K562 (cell line): Measurements from ENCODE around the gene CLEC19A. TPM values are rescaled to one million over a fixed set of nuclear protein-coding genes. Genes with fewer than 3 reads are reported as not detected.

Experiments
- BMI1 ChIP-seq: fragments of 150-350 bp; IDR thresholded peaks from 2 replicates; pipeline ENCODE4 v1.6.1; 2014; ENCODE audit warnings: low read length
- CSDE1 ChIP-seq, 2 experiments: fragments of 450-650 bp; IDR thresholded peaks; 2 replicates each; pipeline ENCODE4 v1.6.1; 2016; ENCODE audit warnings: mild to moderate bottlenecking in 1 of 2
- DIDO1 ChIP-seq: fragments of 450-650 bp; IDR thresholded peaks from 2 replicates; pipeline ENCODE4 v1.6.1; 2016; ENCODE audit warnings: low read depth, missing biosample characterization, missing genetic modification characterization
- EHMT2 ChIP-seq: fragments of 450-650 bp; IDR thresholded peaks from 2 replicates; pipeline ENCODE4 v1.6.1; 2018; ENCODE audit warnings: antibody characterized with exemption
- EP300 ChIP-seq: IDR thresholded peaks from 2 replicates; pipeline ENCODE4 v1.6.1; 2012; ENCODE audit warnings: low read length, improper control_type of control experiment
- MAFF ChIP-seq: IDR thresholded peaks from 2 replicates; pipeline ENCODE4 v1.6.1; 2012; ENCODE audit warnings: low read length, improper control_type of control experiment
- MAFK ChIP-seq: IDR thresholded peaks from 2 replicates; pipeline ENCODE4 v1.6.1; 2011; ENCODE audit warnings: low read length, improper control_type of control experiment
- MCM2 ChIP-seq: fragments of 450-650 bp; IDR thresholded peaks from 2 replicates; pipeline ENCODE4 v1.6.1; 2017; ENCODE audit warnings: low read depth, mild to moderate bottlenecking
- NFE2 ChIP-seq: IDR thresholded peaks from 2 replicates; pipeline ENCODE4 v1.6.1; 2014; ENCODE audit warnings: antibody characterized with exemption, low read depth
- RBM17 ChIP-seq: fragments of 200-400 bp; formaldehyde crosslinking; IDR thresholded peaks from 2 replicates; pipeline ENCODE4 v1.6.1; 2017; ENCODE audit warnings: low read depth, mild to moderate bottlenecking, low read length, borderline replicate concordance
- ZNF184 ChIP-seq: sonication (generic); formaldehyde crosslinking; IDR thresholded peaks from 2 replicates; pipeline ENCODE4 v1.5.0; 2020; ENCODE audit warnings: missing genetic modification reagents
- ZNF507 ChIP-seq: conservative IDR thresholded peaks from 2 replicates; pipeline ENCODE4 v1.6.1; 2017; ENCODE audit warnings: missing genetic modification characterization, missing compliant biosample characterization
- polyA plus RNA-seq, 8 experiments: library from polyadenylated mRNA; depleted of rRNA in 4 of 8; stranded (reverse) in 5 of 8; unstranded in 3 of 8; fragments of >200 nt; fragmentation: Nextera tagmentation in 2 of 8; fragmentation: Illumina TruSeq in 1 of 8; extraction: Ambion mirVana in 2 of 8; extraction: Trizol in 1 of 8; gene quantifications; 2 replicates each; pipeline versions ENCODE4 v1.2.1 to v1.2.3, GENCODE V29; 2011 to 2014; ENCODE audit warnings: inconsistent platforms in 1 of 8, missing spikeins in 1 of 8
- total RNA-seq, 7 experiments: library from RNA; depleted of rRNA in 6 of 7; stranded (reverse); fragments of >200 nt in 6 of 7; fragmentation: Illumina TruSeq in 2 of 7; extraction: Trizol in 2 of 7; gene quantifications; 2 replicates each; pipeline versions ENCODE4 v1.2.1 to v1.2.3, GENCODE V29; 2011 to 2021; ENCODE audit warnings: low replicate concordance in 1 of 7
- TF ChIP-seq, protein P1 (sequence below): fragments of 250-450 bp; sonication (Bioruptor Pico); IDR thresholded peaks from 2 replicates; pipeline ENCODE4 v1.8.0; 2022; ENCODE audit warnings: moderate library complexity, mild to moderate bottlenecking, inconsistent platforms
- TF ChIP-seq, protein P2 (sequence below): fragments of 450-650 bp; IDR thresholded peaks from 2 replicates; pipeline ENCODE4 v1.6.1; 2016; ENCODE audit warnings: mild to moderate bottlenecking, moderate library complexity
- TF ChIP-seq, protein P3 (sequence below): fragments of 250-450 bp; sonication (Bioruptor Pico); IDR thresholded peaks from 2 replicates; pipeline ENCODE4 v1.5.0; 2021

The CLEC19A gene
- total and polyA plus RNA-seq, 9 of the 15 experiments (the other 6 are each of a cell fraction or from before 2014, with no cell fraction given), result not detected

DNA sequence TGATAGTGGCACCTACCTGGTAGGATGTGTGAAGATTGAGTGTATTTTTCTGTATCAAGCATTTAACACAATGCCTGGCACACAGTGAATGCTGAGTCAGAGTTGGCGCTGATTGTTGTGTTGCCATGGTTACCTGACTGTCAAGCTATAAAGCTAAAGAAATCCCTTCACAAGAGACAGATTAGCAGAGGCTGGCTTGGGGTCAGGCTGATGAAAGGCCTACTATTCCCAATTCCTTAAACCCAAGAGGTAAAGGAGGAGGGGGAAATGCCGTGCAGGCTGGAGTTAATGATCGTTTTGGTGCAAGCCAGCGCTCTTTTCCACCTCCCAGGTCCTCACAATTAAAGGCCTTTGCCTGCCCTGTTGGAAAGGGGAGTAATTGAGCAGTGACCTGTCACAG lies 5.9 kb downstream of the CLEC19A start (continued):
- TF ChIP-seq MAFF, result peak; percentile 34; the same call in 1 of the 2 replicates
- TF ChIP-seq, protein P1, sequence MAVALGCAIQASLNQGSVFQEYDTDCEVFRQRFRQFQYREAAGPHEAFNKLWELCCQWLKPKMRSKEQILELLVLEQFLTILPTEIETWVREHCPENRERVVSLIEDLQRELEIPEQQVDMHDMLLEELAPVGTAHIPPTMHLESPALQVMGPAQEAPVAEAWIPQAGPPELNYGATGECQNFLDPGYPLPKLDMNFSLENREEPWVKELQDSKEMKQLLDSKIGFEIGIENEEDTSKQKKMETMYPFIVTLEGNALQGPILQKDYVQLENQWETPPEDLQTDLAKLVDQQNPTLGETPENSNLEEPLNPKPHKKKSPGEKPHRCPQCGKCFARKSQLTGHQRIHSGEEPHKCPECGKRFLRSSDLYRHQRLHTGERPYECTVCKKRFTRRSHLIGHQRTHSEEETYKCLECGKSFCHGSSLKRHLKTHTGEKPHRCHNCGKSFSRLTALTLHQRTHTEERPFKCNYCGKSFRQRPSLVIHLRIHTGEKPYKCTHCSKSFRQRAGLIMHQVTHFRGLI (CRISPR knock-in tag), result no peak
- TF ChIP-seq EHMT2, result no peak
- TF ChIP-seq NFE2, result peak; percentile 50; the same call in 1 of the 2 replicates
- TF ChIP-seq MAFK, result 0 out of 2 replicates have a peak, but pooled peaks have one; percentile 22
- TF ChIP-seq, protein P2, sequence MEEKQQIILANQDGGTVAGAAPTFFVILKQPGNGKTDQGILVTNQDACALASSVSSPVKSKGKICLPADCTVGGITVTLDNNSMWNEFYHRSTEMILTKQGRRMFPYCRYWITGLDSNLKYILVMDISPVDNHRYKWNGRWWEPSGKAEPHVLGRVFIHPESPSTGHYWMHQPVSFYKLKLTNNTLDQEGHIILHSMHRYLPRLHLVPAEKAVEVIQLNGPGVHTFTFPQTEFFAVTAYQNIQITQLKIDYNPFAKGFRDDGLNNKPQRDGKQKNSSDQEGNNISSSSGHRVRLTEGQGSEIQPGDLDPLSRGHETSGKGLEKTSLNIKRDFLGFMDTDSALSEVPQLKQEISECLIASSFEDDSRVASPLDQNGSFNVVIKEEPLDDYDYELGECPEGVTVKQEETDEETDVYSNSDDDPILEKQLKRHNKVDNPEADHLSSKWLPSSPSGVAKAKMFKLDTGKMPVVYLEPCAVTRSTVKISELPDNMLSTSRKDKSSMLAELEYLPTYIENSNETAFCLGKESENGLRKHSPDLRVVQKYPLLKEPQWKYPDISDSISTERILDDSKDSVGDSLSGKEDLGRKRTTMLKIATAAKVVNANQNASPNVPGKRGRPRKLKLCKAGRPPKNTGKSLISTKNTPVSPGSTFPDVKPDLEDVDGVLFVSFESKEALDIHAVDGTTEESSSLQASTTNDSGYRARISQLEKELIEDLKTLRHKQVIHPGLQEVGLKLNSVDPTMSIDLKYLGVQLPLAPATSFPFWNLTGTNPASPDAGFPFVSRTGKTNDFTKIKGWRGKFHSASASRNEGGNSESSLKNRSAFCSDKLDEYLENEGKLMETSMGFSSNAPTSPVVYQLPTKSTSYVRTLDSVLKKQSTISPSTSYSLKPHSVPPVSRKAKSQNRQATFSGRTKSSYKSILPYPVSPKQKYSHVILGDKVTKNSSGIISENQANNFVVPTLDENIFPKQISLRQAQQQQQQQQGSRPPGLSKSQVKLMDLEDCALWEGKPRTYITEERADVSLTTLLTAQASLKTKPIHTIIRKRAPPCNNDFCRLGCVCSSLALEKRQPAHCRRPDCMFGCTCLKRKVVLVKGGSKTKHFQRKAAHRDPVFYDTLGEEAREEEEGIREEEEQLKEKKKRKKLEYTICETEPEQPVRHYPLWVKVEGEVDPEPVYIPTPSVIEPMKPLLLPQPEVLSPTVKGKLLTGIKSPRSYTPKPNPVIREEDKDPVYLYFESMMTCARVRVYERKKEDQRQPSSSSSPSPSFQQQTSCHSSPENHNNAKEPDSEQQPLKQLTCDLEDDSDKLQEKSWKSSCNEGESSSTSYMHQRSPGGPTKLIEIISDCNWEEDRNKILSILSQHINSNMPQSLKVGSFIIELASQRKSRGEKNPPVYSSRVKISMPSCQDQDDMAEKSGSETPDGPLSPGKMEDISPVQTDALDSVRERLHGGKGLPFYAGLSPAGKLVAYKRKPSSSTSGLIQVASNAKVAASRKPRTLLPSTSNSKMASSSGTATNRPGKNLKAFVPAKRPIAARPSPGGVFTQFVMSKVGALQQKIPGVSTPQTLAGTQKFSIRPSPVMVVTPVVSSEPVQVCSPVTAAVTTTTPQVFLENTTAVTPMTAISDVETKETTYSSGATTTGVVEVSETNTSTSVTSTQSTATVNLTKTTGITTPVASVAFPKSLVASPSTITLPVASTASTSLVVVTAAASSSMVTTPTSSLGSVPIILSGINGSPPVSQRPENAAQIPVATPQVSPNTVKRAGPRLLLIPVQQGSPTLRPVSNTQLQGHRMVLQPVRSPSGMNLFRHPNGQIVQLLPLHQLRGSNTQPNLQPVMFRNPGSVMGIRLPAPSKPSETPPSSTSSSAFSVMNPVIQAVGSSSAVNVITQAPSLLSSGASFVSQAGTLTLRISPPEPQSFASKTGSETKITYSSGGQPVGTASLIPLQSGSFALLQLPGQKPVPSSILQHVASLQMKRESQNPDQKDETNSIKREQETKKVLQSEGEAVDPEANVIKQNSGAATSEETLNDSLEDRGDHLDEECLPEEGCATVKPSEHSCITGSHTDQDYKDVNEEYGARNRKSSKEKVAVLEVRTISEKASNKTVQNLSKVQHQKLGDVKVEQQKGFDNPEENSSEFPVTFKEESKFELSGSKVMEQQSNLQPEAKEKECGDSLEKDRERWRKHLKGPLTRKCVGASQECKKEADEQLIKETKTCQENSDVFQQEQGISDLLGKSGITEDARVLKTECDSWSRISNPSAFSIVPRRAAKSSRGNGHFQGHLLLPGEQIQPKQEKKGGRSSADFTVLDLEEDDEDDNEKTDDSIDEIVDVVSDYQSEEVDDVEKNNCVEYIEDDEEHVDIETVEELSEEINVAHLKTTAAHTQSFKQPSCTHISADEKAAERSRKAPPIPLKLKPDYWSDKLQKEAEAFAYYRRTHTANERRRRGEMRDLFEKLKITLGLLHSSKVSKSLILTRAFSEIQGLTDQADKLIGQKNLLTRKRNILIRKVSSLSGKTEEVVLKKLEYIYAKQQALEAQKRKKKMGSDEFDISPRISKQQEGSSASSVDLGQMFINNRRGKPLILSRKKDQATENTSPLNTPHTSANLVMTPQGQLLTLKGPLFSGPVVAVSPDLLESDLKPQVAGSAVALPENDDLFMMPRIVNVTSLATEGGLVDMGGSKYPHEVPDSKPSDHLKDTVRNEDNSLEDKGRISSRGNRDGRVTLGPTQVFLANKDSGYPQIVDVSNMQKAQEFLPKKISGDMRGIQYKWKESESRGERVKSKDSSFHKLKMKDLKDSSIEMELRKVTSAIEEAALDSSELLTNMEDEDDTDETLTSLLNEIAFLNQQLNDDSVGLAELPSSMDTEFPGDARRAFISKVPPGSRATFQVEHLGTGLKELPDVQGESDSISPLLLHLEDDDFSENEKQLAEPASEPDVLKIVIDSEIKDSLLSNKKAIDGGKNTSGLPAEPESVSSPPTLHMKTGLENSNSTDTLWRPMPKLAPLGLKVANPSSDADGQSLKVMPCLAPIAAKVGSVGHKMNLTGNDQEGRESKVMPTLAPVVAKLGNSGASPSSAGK, result no peak
- TF ChIP-seq EP300, result no peak
- TF ChIP-seq RBM17, result no peak
- no peak for TF ChIP-seq ZNF184
- TF ChIP-seq, protein P3, sequence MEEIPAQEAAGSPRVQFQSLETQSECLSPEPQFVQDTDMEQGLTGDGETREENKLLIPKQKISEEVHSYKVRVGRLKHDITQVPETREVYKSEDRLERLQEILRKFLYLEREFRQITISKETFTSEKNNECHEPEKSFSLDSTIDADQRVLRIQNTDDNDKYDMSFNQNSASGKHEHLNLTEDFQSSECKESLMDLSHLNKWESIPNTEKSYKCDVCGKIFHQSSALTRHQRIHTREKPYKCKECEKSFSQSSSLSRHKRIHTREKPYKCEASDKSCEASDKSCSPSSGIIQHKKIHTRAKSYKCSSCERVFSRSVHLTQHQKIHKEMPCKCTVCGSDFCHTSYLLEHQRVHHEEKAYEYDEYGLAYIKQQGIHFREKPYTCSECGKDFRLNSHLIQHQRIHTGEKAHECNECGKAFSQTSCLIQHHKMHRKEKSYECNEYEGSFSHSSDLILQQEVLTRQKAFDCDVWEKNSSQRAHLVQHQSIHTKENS (CRISPR knock-in tag), result no peak
- peak; percentile 40; the same call in 1 of the 2 replicates for TF ChIP-seq BMI1
- TF ChIP-seq MCM2, result no peak
- TF ChIP-seq CSDE1 (IDR thresholded peaks at IDR 0.05), result no peak
- no peak for TF ChIP-seq DIDO1 (tag)
- TF ChIP-seq ZNF507, result no peak
